Measurements from ENCODE around the gene LSM14A.

- no peak for TF ChIP-seq TAF1 (IDR thresholded peaks at IDR 0.05; ENCODE audit: low read depth, low read length)
- TF ChIP-seq PAX5 (IDR thresholded peaks at IDR 0.05; ENCODE audit: insufficient read depth, low read length, severe bottlenecking) = no peak
- TF ChIP-seq POLR2A (IDR thresholded peaks at IDR 0.05; ENCODE audit: low read depth, low read length) = no peak
- TF ChIP-seq POLR2AphosphoS5 (IDR thresholded peaks at IDR 0.05; ENCODE audit: low read depth, low read length) = no peak
- no peak for TF ChIP-seq POU2F2 (IDR thresholded peaks at IDR 0.05; ENCODE audit: low read depth, low read length)
Observed at GRCh38 chr19:34148658-34149185, 23.6 kb upstream of the LSM14A start.

Measured in GM12891 (cell line).